HEK293 (cell line): ENCODE measurements around the gene CD300LB.

Experiments used
- CTCF ChIA-PET: fragments of 350-600 bp; formaldehyde crosslinking; extraction: SDS; loops from one replicate; lab custom pipeline; 2021; ENCODE audit warnings: antibody characterized with exemption; lab: Yijun Ruan, JAX
- POLR2A ChIA-PET: fragments of 300-600 bp; formaldehyde crosslinking; extraction: SDS; loops from one replicate; lab custom pipeline; 2020; ENCODE audit warnings: antibody characterized with exemption, inconsistent platforms; lab: Yijun Ruan, JAX
- H3K27ac ChIP-seq: fragments of 200-500 bp; sonication (Bioruptor generic); 2 replicates; pipeline ENCODE4 v1.5.1; 2014; ENCODE audit warnings: low read depth, low read length, control low read depth, inconsistent platforms; ENCODE audit errors: extremely low read depth
- H3K36me3 ChIP-seq, 2 experiments: fragments of 200-500 bp in 1 of 2; sonication (Bioruptor generic) in 1 of 2; 1 replicate in 1 of 2; 2 replicates in 1 of 2; pipeline ENCODE4 v1.5.1; 2014 to 2017; ENCODE audit warnings: inconsistent platforms in 2 of 2, low read length in 2 of 2; ENCODE audit not compliant: control insufficient read depth in 2 of 2, insufficient read depth in 1 of 2
- H3K4me1 ChIP-seq: fragments of 200-500 bp; sonication (Bioruptor generic); 2 replicates; pipeline ENCODE4 v1.5.1; 2014; ENCODE audit warnings: mild to moderate bottlenecking, low read length, inconsistent platforms; ENCODE audit not compliant: control insufficient read depth, insufficient read depth
- H3K4me3 ChIP-seq: 2 replicates; pipeline ENCODE4 v1.5.1; 2011; ENCODE audit warnings: low read depth, mild to moderate bottlenecking, control low read depth, low read length, moderate library complexity
- H3K9me3 ChIP-seq: fragments of 200-500 bp; sonication (Bioruptor generic); 2 replicates; pipeline ENCODE4 v1.5.1; 2014; ENCODE audit warnings: low read depth, low read length, inconsistent platforms; ENCODE audit not compliant: control insufficient read depth, insufficient read depth
- BCL11B ChIP-seq: fragments of 450-650 bp; formaldehyde crosslinking; IDR thresholded peaks from 2 replicates; pipeline ENCODE4 v1.5.1; 2016; ENCODE audit warnings: low read depth, missing biosample characterization, missing genetic modification characterization
- GLIS1 ChIP-seq: fragments of 450-650 bp; formaldehyde crosslinking; IDR thresholded peaks from 2 replicates; pipeline ENCODE4 v1.5.1; 2016; ENCODE audit warnings: missing biosample characterization, missing genetic modification characterization
- OSR2 ChIP-seq: fragments of 450-650 bp; formaldehyde crosslinking; IDR thresholded peaks from 2 replicates; pipeline ENCODE4 v1.5.1; 2016; ENCODE audit warnings: missing biosample characterization, missing genetic modification characterization
- OVOL3 ChIP-seq: fragments of 450-650 bp; formaldehyde crosslinking; IDR thresholded peaks from 2 replicates; pipeline ENCODE4 v1.5.1; 2016; ENCODE audit warnings: missing biosample characterization, missing genetic modification characterization
- SP7 ChIP-seq: fragments of 450-650 bp; formaldehyde crosslinking; IDR thresholded peaks from 2 replicates; pipeline ENCODE4 v1.5.1; 2016; ENCODE audit warnings: missing biosample characterization, missing genetic modification characterization
- TRIM28 ChIP-seq: IDR thresholded peaks from 2 replicates; pipeline ENCODE4 v1.6.1; 2011; ENCODE audit warnings: low read length, control low read depth, borderline replicate concordance
- ZBTB48 ChIP-seq: fragments of 450-650 bp; formaldehyde crosslinking; IDR thresholded peaks from 2 replicates; pipeline ENCODE4 v1.5.1; 2016; ENCODE audit warnings: missing biosample characterization, missing genetic modification characterization
- ZFP3 ChIP-seq: fragments of 450-650 bp; formaldehyde crosslinking; IDR thresholded peaks from 2 replicates; pipeline ENCODE4 v1.5.1; 2016; ENCODE audit warnings: low read depth, missing biosample characterization, missing genetic modification characterization
- ZNF157 ChIP-seq: fragments of 450-650 bp; formaldehyde crosslinking; IDR thresholded peaks from 2 replicates; pipeline ENCODE4 v1.5.1; 2016; ENCODE audit warnings: missing biosample characterization, missing genetic modification characterization
- ZNF211 ChIP-seq: fragments of 450-650 bp; formaldehyde crosslinking; IDR thresholded peaks from 2 replicates; pipeline ENCODE4 v1.5.1; 2016; ENCODE audit warnings: low read depth, missing biosample characterization, missing genetic modification characterization
- ZNF214 ChIP-seq: fragments of 450-650 bp; formaldehyde crosslinking; IDR thresholded peaks from 2 replicates; pipeline ENCODE4 v1.5.1; 2017; ENCODE audit warnings: missing biosample characterization, mild to moderate bottlenecking, missing genetic modification characterization, borderline replicate concordance
- ZNF223 ChIP-seq: fragments of 450-650 bp; formaldehyde crosslinking; IDR thresholded peaks from 2 replicates; pipeline ENCODE4 v1.5.1; 2016; ENCODE audit warnings: missing biosample characterization, missing genetic modification characterization
- ZNF24 ChIP-seq: fragments of 450-650 bp; formaldehyde crosslinking; IDR thresholded peaks from 2 replicates; pipeline ENCODE4 v1.5.1; 2016; ENCODE audit warnings: missing biosample characterization, missing genetic modification characterization
- ZNF266 ChIP-seq: fragments of 450-650 bp; formaldehyde crosslinking; IDR thresholded peaks from 2 replicates; pipeline ENCODE4 v1.5.1; 2016; ENCODE audit warnings: missing biosample characterization, missing genetic modification characterization, low read depth
- ZNF302 ChIP-seq: fragments of 450-650 bp; formaldehyde crosslinking; IDR thresholded peaks from 2 replicates; pipeline ENCODE4 v1.5.1; 2016; ENCODE audit warnings: missing biosample characterization, missing genetic modification characterization, low read depth
- ZNF341 ChIP-seq: fragments of 450-650 bp; formaldehyde crosslinking; IDR thresholded peaks from 2 replicates; pipeline ENCODE4; 2016; ENCODE audit warnings: low read depth, missing biosample characterization, missing genetic modification characterization
- ZNF423 ChIP-seq: fragments of 450-650 bp; formaldehyde crosslinking; IDR thresholded peaks from 2 replicates; pipeline ENCODE4 v1.5.1; 2016; ENCODE audit warnings: missing biosample characterization, missing genetic modification characterization
- ZNF433 ChIP-seq: fragments of 450-650 bp; formaldehyde crosslinking; IDR thresholded peaks from 2 replicates; pipeline ENCODE4 v1.5.1; 2016; ENCODE audit warnings: missing biosample characterization, missing genetic modification characterization, low read depth
- ZNF544 ChIP-seq: fragments of 450-650 bp; formaldehyde crosslinking; IDR thresholded peaks from 2 replicates; pipeline ENCODE4 v1.5.0; 2017; ENCODE audit warnings: missing biosample characterization, missing genetic modification characterization
- ZNF621 ChIP-seq: fragments of 450-650 bp; formaldehyde crosslinking; IDR thresholded peaks from 2 replicates; pipeline ENCODE4 v1.5.1; 2017; ENCODE audit warnings: missing biosample characterization, missing genetic modification characterization
- TF ChIP-seq, protein P1 (sequence below): fragments of 450-650 bp; formaldehyde crosslinking; IDR thresholded peaks from 2 replicates; pipeline ENCODE4 v1.5.1; 2016; ENCODE audit warnings: missing biosample characterization, missing genetic modification characterization
- TF ChIP-seq, protein P2 (sequence below): fragments of 450-650 bp; formaldehyde crosslinking; IDR thresholded peaks from 2 replicates; pipeline ENCODE4 v1.5.1; 2016; ENCODE audit warnings: missing biosample characterization, missing genetic modification characterization
- TF ChIP-seq, protein P3 (sequence below): fragments of 450-650 bp; formaldehyde crosslinking; IDR thresholded peaks from 2 replicates; pipeline ENCODE4 v1.5.1; 2017; ENCODE audit warnings: missing biosample characterization, missing genetic modification characterization
- TF ChIP-seq, protein P4 (sequence below): fragments of 450-650 bp; formaldehyde crosslinking; conservative IDR thresholded peaks from 2 replicates; pipeline ENCODE4 v1.5.1; 2016; ENCODE audit warnings: low read depth, missing biosample characterization, missing genetic modification characterization
- TF ChIP-seq, protein P5 (sequence below): fragments of 450-650 bp; formaldehyde crosslinking; IDR thresholded peaks from 2 replicates; pipeline ENCODE4 v1.5.1; 2016; ENCODE audit warnings: missing biosample characterization, missing genetic modification characterization
- TF ChIP-seq, protein P6 (sequence below): fragments of 450-650 bp; formaldehyde crosslinking; IDR thresholded peaks from 2 replicates; pipeline ENCODE4 v1.5.1; 2017; ENCODE audit warnings: missing biosample characterization, missing genetic modification characterization
- TF ChIP-seq, protein P7 (sequence below): fragments of 450-650 bp; formaldehyde crosslinking; IDR thresholded peaks from 2 replicates; pipeline ENCODE4 v1.5.1; 2016; ENCODE audit warnings: missing biosample characterization, missing genetic modification characterization

CD300LB gene

DNA sequence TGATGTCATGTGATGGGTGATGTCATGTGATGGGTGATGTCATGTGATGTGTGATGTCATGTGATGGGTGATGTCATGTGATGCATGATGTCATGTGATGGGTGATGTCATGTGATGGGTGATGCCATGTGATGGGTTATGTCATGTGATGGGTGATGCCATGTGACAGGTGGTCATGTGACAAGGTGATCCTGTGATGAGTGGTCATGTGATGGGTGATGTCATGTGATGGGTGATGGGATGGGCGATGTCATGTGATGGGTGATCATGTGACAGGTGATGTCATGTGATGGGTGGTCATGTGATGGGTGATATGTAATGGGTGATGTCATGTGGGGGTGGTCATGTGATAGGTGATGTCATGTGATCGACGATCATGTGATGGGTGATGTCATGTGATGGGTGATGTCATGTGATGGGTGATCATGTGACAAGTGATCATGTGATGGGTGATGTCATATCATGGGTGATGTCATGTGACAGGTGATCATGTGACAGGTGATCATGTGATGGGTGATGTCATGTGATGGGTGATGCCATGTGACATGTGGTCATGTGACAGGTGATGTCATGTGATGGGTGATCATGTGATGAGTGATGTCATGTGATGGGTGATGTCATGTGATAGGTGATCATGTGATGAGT, 17.2 kb downstream of the CD300LB start:
- H3K27ac ChIP-seq, result no peak overlapping the region
- CTCF ChIA-PET, result no interaction called here
- POLR2A ChIA-PET, result no interaction called here
- TF ChIP-seq ZNF24 (peak; percentile 100), ZNF266 (tag by site-specific recombination) (no peak), ZNF341 (tag by site-specific recombination) (no peak), ZBTB48 (tag by site-specific recombination) (no peak; the same call in 1 of the 2 replicates), OSR2 (tag by site-specific recombination) (peak; percentile 43; the same call in 1 of the 2 replicates), ZNF433 (tag by site-specific recombination) (no peak; the same call in 1 of the 2 replicates), ZNF544 (tag by site-specific recombination) (0 out of 2 replicates have a peak, but pooled peaks have one; percentile 11), OVOL3 (tag by site-specific recombination) (peak; percentile 72), TRIM28 (peak; percentile 32; the same call in 1 of the 2 replicates), BCL11B (tag by site-specific recombination) (peak; percentile 91), ZFP3 (tag by site-specific recombination) (no peak), SP7 (tag by site-specific recombination) (peak; percentile 99), GLIS1 (tag by site-specific recombination) (peak; percentile 63; the same call in 1 of the 2 replicates), ZNF223 (tag by site-specific recombination) (no peak), ZNF621 (tag by site-specific recombination) (peak; percentile 98), ZNF302 (tag by site-specific recombination) (0 out of 2 replicates have a peak, but pooled peaks have one; percentile 9), ZNF214 (tag by site-specific recombination) (peak; percentile 8; the same call in 1 of the 2 replicates), ZNF211 (peak; percentile 74), ZNF157 (tag by site-specific recombination) (peak; percentile 62), ZNF423 (tag by site-specific recombination) (no peak)
- TF ChIP-seq, protein P1, sequence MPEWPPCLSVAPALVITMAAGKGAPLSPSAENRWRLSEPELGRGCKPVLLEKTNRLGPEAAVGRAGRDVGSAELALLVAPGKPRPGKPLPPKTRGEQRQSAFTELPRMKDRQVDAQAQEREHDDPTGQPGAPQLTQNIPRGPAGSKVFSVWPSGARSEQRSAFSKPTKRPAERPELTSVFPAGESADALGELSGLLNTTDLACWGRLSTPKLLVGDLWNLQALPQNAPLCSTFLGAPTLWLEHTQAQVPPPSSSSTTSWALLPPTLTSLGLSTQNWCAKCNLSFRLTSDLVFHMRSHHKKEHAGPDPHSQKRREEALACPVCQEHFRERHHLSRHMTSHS (tag by site-specific recombination), result peak; percentile 78
- TF ChIP-seq, protein P2, sequence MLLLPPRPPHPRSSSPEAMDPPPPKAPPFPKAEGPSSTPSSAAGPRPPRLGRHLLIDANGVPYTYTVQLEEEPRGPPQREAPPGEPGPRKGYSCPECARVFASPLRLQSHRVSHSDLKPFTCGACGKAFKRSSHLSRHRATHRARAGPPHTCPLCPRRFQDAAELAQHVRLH (tag by site-specific recombination), result peak; percentile 70; the same call in 1 of the 2 replicates
- TF ChIP-seq, protein P3, sequence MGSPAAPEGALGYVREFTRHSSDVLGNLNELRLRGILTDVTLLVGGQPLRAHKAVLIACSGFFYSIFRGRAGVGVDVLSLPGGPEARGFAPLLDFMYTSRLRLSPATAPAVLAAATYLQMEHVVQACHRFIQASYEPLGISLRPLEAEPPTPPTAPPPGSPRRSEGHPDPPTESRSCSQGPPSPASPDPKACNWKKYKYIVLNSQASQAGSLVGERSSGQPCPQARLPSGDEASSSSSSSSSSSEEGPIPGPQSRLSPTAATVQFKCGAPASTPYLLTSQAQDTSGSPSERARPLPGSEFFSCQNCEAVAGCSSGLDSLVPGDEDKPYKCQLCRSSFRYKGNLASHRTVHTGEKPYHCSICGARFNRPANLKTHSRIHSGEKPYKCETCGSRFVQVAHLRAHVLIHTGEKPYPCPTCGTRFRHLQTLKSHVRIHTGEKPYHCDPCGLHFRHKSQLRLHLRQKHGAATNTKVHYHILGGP, result peak; percentile 43
- TF ChIP-seq, protein P4, sequence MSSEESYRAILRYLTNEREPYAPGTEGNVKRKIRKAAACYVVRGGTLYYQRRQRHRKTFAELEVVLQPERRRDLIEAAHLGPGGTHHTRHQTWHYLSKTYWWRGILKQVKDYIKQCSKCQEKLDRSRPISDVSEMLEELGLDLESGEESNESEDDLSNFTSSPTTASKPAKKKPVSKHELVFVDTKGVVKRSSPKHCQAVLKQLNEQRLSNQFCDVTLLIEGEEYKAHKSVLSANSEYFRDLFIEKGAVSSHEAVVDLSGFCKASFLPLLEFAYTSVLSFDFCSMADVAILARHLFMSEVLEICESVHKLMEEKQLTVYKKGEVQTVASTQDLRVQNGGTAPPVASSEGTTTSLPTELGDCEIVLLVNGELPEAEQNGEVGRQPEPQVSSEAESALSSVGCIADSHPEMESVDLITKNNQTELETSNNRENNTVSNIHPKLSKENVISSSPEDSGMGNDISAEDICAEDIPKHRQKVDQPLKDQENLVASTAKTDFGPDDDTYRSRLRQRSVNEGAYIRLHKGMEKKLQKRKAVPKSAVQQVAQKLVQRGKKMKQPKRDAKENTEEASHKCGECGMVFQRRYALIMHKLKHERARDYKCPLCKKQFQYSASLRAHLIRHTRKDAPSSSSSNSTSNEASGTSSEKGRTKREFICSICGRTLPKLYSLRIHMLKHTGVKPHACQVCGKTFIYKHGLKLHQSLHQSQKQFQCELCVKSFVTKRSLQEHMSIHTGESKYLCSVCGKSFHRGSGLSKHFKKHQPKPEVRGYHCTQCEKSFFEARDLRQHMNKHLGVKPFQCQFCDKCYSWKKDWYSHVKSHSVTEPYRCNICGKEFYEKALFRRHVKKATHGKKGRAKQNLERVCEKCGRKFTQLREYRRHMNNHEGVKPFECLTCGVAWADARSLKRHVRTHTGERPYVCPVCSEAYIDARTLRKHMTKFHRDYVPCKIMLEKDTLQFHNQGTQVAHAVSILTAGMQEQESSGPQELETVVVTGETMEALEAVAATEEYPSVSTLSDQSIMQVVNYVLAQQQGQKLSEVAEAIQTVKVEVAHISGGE (tag by site-specific recombination), result no peak
- TF ChIP-seq, protein P5, sequence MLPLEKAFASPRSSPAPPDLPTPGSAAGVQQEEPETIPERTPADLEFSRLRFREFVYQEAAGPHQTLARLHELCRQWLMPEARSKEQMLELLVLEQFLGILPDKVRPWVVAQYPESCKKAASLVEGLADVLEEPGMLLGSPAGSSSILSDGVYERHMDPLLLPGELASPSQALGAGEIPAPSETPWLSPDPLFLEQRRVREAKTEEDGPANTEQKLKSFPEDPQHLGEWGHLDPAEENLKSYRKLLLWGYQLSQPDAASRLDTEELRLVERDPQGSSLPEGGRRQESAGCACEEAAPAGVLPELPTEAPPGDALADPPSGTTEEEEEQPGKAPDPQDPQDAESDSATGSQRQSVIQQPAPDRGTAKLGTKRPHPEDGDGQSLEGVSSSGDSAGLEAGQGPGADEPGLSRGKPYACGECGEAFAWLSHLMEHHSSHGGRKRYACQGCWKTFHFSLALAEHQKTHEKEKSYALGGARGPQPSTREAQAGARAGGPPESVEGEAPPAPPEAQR, result peak; percentile 93
- TF ChIP-seq, protein P6, sequence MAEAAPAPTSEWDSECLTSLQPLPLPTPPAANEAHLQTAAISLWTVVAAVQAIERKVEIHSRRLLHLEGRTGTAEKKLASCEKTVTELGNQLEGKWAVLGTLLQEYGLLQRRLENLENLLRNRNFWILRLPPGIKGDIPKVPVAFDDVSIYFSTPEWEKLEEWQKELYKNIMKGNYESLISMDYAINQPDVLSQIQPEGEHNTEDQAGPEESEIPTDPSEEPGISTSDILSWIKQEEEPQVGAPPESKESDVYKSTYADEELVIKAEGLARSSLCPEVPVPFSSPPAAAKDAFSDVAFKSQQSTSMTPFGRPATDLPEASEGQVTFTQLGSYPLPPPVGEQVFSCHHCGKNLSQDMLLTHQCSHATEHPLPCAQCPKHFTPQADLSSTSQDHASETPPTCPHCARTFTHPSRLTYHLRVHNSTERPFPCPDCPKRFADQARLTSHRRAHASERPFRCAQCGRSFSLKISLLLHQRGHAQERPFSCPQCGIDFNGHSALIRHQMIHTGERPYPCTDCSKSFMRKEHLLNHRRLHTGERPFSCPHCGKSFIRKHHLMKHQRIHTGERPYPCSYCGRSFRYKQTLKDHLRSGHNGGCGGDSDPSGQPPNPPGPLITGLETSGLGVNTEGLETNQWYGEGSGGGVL (tag by site-specific recombination), result peak; percentile 66
- TF ChIP-seq, protein P7, sequence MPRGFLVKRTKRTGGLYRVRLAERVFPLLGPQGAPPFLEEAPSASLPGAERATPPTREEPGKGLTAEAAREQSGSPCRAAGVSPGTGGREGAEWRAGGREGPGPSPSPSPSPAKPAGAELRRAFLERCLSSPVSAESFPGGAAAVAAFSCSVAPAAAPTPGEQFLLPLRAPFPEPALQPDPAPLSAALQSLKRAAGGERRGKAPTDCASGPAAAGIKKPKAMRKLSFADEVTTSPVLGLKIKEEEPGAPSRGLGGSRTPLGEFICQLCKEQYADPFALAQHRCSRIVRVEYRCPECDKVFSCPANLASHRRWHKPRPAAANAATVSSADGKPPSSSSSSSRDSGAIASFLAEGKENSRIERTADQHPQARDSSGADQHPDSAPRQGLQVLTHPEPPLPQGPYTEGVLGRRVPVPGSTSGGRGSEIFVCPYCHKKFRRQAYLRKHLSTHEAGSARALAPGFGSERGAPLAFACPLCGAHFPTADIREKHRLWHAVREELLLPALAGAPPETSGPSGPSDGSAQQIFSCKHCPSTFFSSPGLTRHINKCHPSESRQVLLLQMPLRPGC, result peak; percentile 100

More for the DNA sequence above, 17.2 kb downstream of the CD300LB start:
- H3K4me1 ChIP-seq, result no peaks in the 10 kb centered on the region
- no peaks in the 10 kb centered on the region for H3K36me3 ChIP-seq
- H3K4me3 ChIP-seq, result no peak overlapping the region
- no peaks in the 10 kb centered on the region for H3K9me3 ChIP-seq
